Fibroblast of villous mesenchyme (primary cell): ENCODE data around the gene MT4. TPM values are rescaled to one million over a fixed set of nuclear protein-coding genes. Genes with fewer than 3 reads are reported as not detected.

Source experiments
- DNase-seq: peaks from one replicate; pipeline ENCODE4 v3.0.0-alpha.2; 2010; ENCODE audit warnings: low read depth
- H3K4me3 ChIP-seq: 2 replicates; pipeline ENCODE4 v1.5.1; 2011; ENCODE audit warnings: low read depth, mild to moderate bottlenecking, low read length
- total RNA-seq: library from RNA; depleted of rRNA; stranded (reverse); fragments of >200 nt; gene quantifications from 2 replicates; pipeline ENCODE4 v1.2.3, GENCODE V29; 2012
- TF ChIP-seq, protein P1 (sequence below): IDR thresholded peaks from 2 replicates; pipeline ENCODE4 v1.5.1; 2012; ENCODE audit warnings: low read depth, mild to moderate bottlenecking, low read length; ENCODE audit not compliant: insufficient read depth

MT4 gene
- total RNA-seq, 1 donor: not detected

GRCh38 chr16:56547120-56547948 lies 17.5 kb upstream of the MT4 start:
- TF ChIP-seq, protein P1, sequence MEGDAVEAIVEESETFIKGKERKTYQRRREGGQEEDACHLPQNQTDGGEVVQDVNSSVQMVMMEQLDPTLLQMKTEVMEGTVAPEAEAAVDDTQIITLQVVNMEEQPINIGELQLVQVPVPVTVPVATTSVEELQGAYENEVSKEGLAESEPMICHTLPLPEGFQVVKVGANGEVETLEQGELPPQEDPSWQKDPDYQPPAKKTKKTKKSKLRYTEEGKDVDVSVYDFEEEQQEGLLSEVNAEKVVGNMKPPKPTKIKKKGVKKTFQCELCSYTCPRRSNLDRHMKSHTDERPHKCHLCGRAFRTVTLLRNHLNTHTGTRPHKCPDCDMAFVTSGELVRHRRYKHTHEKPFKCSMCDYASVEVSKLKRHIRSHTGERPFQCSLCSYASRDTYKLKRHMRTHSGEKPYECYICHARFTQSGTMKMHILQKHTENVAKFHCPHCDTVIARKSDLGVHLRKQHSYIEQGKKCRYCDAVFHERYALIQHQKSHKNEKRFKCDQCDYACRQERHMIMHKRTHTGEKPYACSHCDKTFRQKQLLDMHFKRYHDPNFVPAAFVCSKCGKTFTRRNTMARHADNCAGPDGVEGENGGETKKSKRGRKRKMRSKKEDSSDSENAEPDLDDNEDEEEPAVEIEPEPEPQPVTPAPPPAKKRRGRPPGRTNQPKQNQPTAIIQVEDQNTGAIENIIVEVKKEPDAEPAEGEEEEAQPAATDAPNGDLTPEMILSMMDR: no peak
- H3K4me3 ChIP-seq: no peak overlapping the region
- peak; percentile 72 for DNase-seq

- H3K4me3 ChIP-seq: no peak overlapping the region
- peak; percentile 6 for DNase-seq
- TF ChIP-seq, protein P1: no peak
Measured at GRCh38 chr16:56547949-56548567, 16.8 kb upstream of the MT4 start.

DNA sequence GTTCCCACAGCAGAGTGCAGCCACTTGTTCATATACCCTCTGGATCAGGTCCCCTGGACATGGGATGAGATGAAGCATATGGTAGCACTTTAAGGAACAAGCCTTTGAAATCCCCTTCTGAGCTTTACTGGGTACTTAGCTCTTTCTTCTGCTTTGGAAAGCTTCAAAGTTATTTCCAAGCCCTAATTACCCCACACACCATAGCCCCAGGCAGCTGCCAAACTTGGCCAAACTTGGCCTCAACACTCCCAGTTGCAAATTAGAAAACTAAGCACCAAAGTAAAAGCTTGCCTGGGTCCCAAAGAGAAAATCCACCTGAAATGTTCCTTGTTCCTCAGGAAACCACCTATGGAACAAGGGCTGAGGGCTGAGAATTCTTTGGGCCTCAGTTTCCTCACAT lies 15.7 kb upstream of the MT4 start:
- TF ChIP-seq, protein P1: no peak
- no peak for DNase-seq
- no peak overlapping the region for H3K4me3 ChIP-seq

GRCh38 chr16:56549744-56550385 lies 15.0 kb upstream of the MT4 start:
- TF ChIP-seq, protein P1: no peak
- no peak overlapping the region for H3K4me3 ChIP-seq
- DNase-seq: no peak

DNA sequence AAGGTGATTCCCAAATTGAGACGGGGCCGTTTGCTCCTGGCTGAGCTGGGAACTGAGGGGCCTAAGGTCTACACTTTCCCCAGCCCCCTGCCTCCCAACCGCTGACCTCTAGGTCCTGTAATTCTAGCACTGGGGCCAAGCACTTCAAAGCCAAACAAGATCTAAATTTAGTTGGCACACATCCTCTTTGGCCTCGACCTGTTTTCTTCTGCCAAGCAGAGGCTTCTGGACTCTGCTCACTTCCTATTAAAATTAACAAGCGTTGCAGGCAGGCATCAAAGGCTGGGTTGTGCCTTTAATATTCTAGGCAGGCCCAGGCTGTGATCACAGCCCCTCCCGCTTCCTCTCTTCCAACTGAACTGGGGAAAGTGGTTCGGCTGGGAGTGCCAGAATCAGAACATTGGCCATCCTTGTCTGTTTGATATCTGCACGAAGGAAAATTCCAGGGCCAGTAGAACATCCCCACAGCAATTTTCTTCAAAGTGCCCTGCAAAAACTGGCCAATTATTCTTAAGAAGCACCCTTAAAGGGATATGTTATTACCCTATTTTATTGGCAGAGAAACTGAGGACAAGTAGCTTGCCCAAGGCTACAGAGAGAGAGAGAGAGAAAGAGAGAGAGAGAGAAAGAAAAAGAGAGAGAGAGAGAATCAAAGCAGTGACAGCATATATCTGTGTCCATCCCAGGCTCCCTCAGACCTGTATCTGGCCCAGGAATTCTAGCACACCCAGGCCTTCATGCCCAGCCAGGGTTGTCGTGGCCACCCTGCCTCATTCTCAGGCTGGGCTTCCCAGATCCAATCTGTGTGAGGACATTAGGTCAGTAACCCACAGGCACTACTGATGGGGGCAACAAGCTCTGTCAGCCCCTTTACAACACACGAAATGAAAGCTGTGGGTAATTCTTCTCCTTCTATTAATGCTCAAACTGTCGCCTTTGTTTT lies 12.8 kb upstream of the MT4 start:
- TF ChIP-seq, protein P1: no peak
- DNase-seq: no peak
- no peak overlapping the region for H3K4me3 ChIP-seq

DNA sequence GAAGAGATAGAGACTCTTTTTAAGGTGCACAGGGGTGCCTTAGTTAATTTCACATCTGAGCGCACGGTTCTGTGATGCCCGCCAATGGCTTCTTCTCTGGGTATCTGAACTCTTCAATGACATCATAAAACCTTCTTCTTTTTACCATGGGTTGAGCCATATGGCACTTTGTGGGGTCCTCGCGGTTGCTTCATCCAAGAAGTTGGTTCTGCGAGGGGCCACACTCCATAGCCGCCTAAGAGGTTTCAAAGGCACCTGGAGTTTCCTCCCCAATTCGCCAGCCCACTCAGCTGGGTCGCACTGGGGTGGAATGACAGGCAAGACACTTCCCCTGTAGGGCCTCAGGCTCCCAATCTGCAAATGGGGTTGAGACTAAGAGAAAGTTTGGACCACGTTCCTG lies 10.4 kb upstream of the MT4 start:
- DNase-seq: no peak
- TF ChIP-seq, protein P1: no peak
- no peak overlapping the region for H3K4me3 ChIP-seq
